Panc1 (cell line): ENCODE data around the gene GTF2H3. TPM values are rescaled to one million over a fixed set of nuclear protein-coding genes. Genes with fewer than 3 reads are reported as not detected.

Experiments used
- ATAC-seq: fragments of 200-7000 bp; cut with Tn5 transposase; 2 replicates; pipeline ENCODE4 v1.9.1; 2020; ENCODE audit warnings: mild to moderate bottlenecking, moderate library complexity
- BruUV-seq: library from RNA; stranded (reverse); fragments of 400-500 nt; replicated peaks from 2 replicates; lab custom pipeline; 2021; lab: Mats Ljungman, UMichigan
- CTCF ChIA-PET: fragments of 300-600 bp; sonication (Branson Sonifier 250); formaldehyde crosslinking; loops from one replicate; lab custom pipeline; 2022; ENCODE audit warnings: antibody characterized with exemption; lab: Charles Lee
- POLR2A ChIA-PET: fragments of 300-600 bp; sonication (Branson Sonifier 250); formaldehyde crosslinking; loops from one replicate; lab custom pipeline; 2022; ENCODE audit warnings: antibody characterized with exemption; lab: Charles Lee
- DNase-seq: peaks from one replicate; pipeline ENCODE4 v3.0.0-alpha.2; 2010; ENCODE audit warnings: low read depth, low spot score
- H3K27ac ChIP-seq: 2 replicates; pipeline ENCODE4 v1.5.1; 2011; ENCODE audit warnings: mild to moderate bottlenecking, low read length, inconsistent platforms
- H3K27me3 ChIP-seq: fragments of 200-500 bp; sonication (Bioruptor generic); 2 replicates; pipeline ENCODE4 v1.6.0; 2014; ENCODE audit warnings: low read length, inconsistent platforms; ENCODE audit not compliant: control insufficient read depth, insufficient read depth
- H3K36me3 ChIP-seq: fragments of 200-500 bp; sonication (Bioruptor generic); 2 replicates; pipeline ENCODE4 v1.5.1; 2014; ENCODE audit warnings: inconsistent platforms, mild to moderate bottlenecking, low read length, moderate library complexity; ENCODE audit not compliant: control insufficient read depth, insufficient read depth
- H3K4me1 ChIP-seq: 2 replicates; pipeline ENCODE4 v1.5.1; 2011; ENCODE audit warnings: inconsistent platforms, mild to moderate bottlenecking, low read length, moderate library complexity; ENCODE audit not compliant: control insufficient read depth, insufficient read depth
- H3K4me3 ChIP-seq, 2 experiments: 2 replicates each; pipeline ENCODE4 v1.5.1; 2011 to 2012; ENCODE audit warnings: low read depth in 2 of 2, low read length in 2 of 2, mild to moderate bottlenecking in 2 of 2, inconsistent platforms in 1 of 2, moderate library complexity in 1 of 2
- H3K9me3 ChIP-seq: fragments of 200-500 bp; sonication (Bioruptor generic); 2 replicates; pipeline ENCODE4 v1.5.1; 2014; ENCODE audit warnings: low read depth, mild to moderate bottlenecking, inconsistent platforms, low read length, moderate library complexity; ENCODE audit not compliant: control insufficient read depth, insufficient read depth
- CTCF ChIP-seq: fragments of 450-650 bp; IDR thresholded peaks from 2 replicates; pipeline ENCODE4 v1.5.1; 2017; ENCODE audit warnings: mild to moderate bottlenecking
- POLR2AphosphoS5 ChIP-seq: IDR thresholded peaks from 2 replicates; pipeline ENCODE4 v1.6.1; 2012; ENCODE audit warnings: mild to moderate bottlenecking, low read depth, low read length, moderate library complexity
- REST ChIP-seq, 2 experiments: IDR thresholded peaks; 2 replicates each; pipeline ENCODE4 v1.6.1; 2011 to 2012; ENCODE audit warnings: low read depth in 2 of 2, control low read depth in 1 of 2, low read length in 1 of 2, mild to moderate bottlenecking in 1 of 2, moderate library complexity in 1 of 2; ENCODE audit not compliant: insufficient read depth in 1 of 2
- SIN3A ChIP-seq: IDR thresholded peaks from 2 replicates; pipeline ENCODE4 v1.6.1; 2012; ENCODE audit warnings: low read depth, mild to moderate bottlenecking, low read length, moderate library complexity, borderline replicate concordance; ENCODE audit not compliant: insufficient read depth
- TCF7L2 ChIP-seq: IDR thresholded peaks from 2 replicates; pipeline ENCODE4 v1.6.1; 2011; ENCODE audit warnings: mild to moderate bottlenecking, low read depth, low read length, inconsistent platforms
- in situ Hi-C: cut with HindIII; loops from 2 replicates; pipeline ENCODE4 v1.10.0; 2016; ENCODE audit warnings: low sequenced_read_pairs, low pct_unique_long_range_greater_than_20kb
- intact Hi-C: fragments of 100-400 bp; cut with micrococcal nuclease; formaldehyde crosslinking; loops from one replicate; pipeline ENCODE4 v1.10.0; 2022; ENCODE audit not compliant: unreplicated experiment
- total RNA-seq: library from RNA; stranded (reverse); gene quantifications from one replicate; pipeline ENCODE4 v1.2.1, GENCODE V29; 2021; ENCODE audit not compliant: unreplicated experiment

The GTF2H3 gene
- total RNA-seq, 1 experiment from 2014 or later: 40.7 TPM

- ATAC-seq (no peak), DNase-seq (no peak)
- Histone ChIP-seq H3K4me3 (no peak overlapping the region), H3K27me3 (no peaks in the 10 kb centered on the region), H3K9me3 (no peaks in the 10 kb centered on the region), H3K27ac (no peak overlapping the region), H3K36me3 (no peaks in the 10 kb centered on the region), H3K4me1 (peaks cover 9% of the 10 kb centered on the region; the same call in 1 of the 2 replicates)
- POLR2A ChIA-PET: no interaction called here
- CTCF ChIA-PET: no interaction called here
- no TSS peak for BruUV-seq
- TF ChIP-seq TCF7L2: no peak
- TF ChIP-seq SIN3A: no peak
- no peak for TF ChIP-seq REST (IDR thresholded peaks at IDR 0.05; ENCODE audit: insufficient read depth in 1 of 2, low read depth in 2 of 2, low read length in 1 of 2)
- TF ChIP-seq CTCF: no peak
- no peak for TF ChIP-seq POLR2AphosphoS5
- in situ Hi-C loops (no loop called here), intact Hi-C loops (no loop called here)
These were observed 41.8 kb downstream of the GTF2H3 start for GRCh38 chr12:123675436-123675835.

- TF ChIP-seq REST (IDR thresholded peaks at IDR 0.05; ENCODE audit: insufficient read depth in 1 of 2, low read depth in 2 of 2, low read length in 1 of 2) (no peak), POLR2AphosphoS5 (no peak), CTCF (no peak), SIN3A (no peak), TCF7L2 (no peak)
- POLR2A ChIA-PET: no interaction called here
- DNase-seq: no peak
- Histone ChIP-seq H3K4me1 (peaks cover 4% of the 10 kb centered on the region; the same call in 1 of the 2 replicates), H3K27ac (no peak overlapping the region), H3K36me3 (no peaks in the 10 kb centered on the region), H3K4me3 (no peak overlapping the region), H3K9me3 (no peaks in the 10 kb centered on the region), H3K27me3 (no peaks in the 10 kb centered on the region)
- intact Hi-C loops: no loop called here
- no peak for ATAC-seq
- CTCF ChIA-PET: no interaction called here
- in situ Hi-C loops: no loop called here
- BruUV-seq: no TSS peak
These were observed 43.1 kb downstream of the GTF2H3 start for GRCh38 chr12:123676616-123677320.
